Ovary (tissue), 9 donors: ENCODE results near the gene MEGF6. TPM values are rescaled to one million over a fixed set of nuclear protein-coding genes. Genes with fewer than 3 reads are reported as not detected.

ENCODE experiments used
- DNase-seq, 5 donors: peaks; one replicate each; pipeline ENCODE4 v3.0.0-alpha.2; 2019 to 2020
- H3K27ac ChIP-seq, 2 donors: fragments of 200-600 bp; one replicate each; pipeline versions ENCODE4 v1.5.1 to v1.8.0; 2019 to 2022
- H3K27me3 ChIP-seq: fragments of 200-600 bp; one replicate; pipeline ENCODE4 v1.8.0; 2022
- H3K36me3 ChIP-seq: fragments of 200-600 bp; sonication (generic); one replicate; pipeline ENCODE4 v1.5.1; 2019
- H3K4me1 ChIP-seq: one replicate; pipeline ENCODE4 v1.8.1; 2013; ENCODE audit warnings: mild to moderate bottlenecking, moderate library complexity; ENCODE audit not compliant: insufficient read depth
- H3K4me3 ChIP-seq: fragments of 200-600 bp; sonication (generic); one replicate; pipeline ENCODE4 v1.5.1; 2017
- H3K9me3 ChIP-seq, 2 donors: fragments of 200-600 bp in 1 of 2; sonication (generic) in 1 of 2; one replicate each; pipeline versions ENCODE4 v1.5.1 to v1.8.1; 2013 to 2019; ENCODE audit warnings: mild to moderate bottlenecking in 1 of 2, moderate library complexity in 1 of 2
- CTCF ChIP-seq, 3 donors: fragments of 450-650 bp in 2 of 3; fragments of 200-600 bp in 1 of 3; IDR thresholded peaks; one replicate each; pipeline versions ENCODE4 v1.5.1 to v1.8.0; 2016 to 2022; ENCODE audit warnings: antibody characterized with exemption in 3 of 3, mild to moderate bottlenecking in 1 of 3
- EP300 ChIP-seq: sonication (generic); formaldehyde crosslinking; IDR thresholded peaks from one replicate; pipeline ENCODE4 v1.6.1; 2017; ENCODE audit warnings: antibody characterized with exemption
- POLR2A ChIP-seq: fragments of 450-650 bp; IDR thresholded peaks from one replicate; pipeline ENCODE4 v1.6.1; 2017; ENCODE audit warnings: antibody characterized with exemption, mild to moderate bottlenecking, moderate library complexity
- WGBS, 3 donors: extraction: QIAGEN DNeasy Blood & Tissue Kit in 1 of 3; methylation state at CpG; one replicate each; pipeline versions ENCODE4 v1.1.5 to v1.1.7; 2013 to 2017; 5-methylcytosine and 5-hydroxymethylcytosine counted together
- intact Hi-C, 4 donors: fragments of 100-400 bp; cut with DNase I; formaldehyde crosslinking; loops; one replicate each; pipeline versions ENCODE4 v1.11.0 to v1.15.1; 2022 to 2023
- polyA plus RNA-seq, 2 donors: library from polyadenylated mRNA; stranded (reverse); fragments of 200-250 nt in 1 of 2; fragments of 350-450 nt in 1 of 2; fragmentation: Illumina TruSeq in 1 of 2; extraction: RNeasy Lipid Tissue Mini Kit (QIAGEN cat#74804) in 1 of 2; gene quantifications; one replicate each; pipeline ENCODE4 v1.2.3, GENCODE V29; 2013 to 2014
- total RNA-seq, 7 donors: library from RNA; depleted of rRNA in 2 of 7; stranded (reverse); fragments of >200 nt in 2 of 7; fragmentation: NEBNext Ultra II Directional in 3 of 7; extraction: Animal tissue kit (Norgen Biotek cat#: 25700) in 3 of 7; gene quantifications; one replicate each; pipeline versions ENCODE4 v1.1.0 to v1.2.4, GENCODE V29; 2016 to 2023
- donor health status: DM: no; HTN: no; CAD: no; lungs with moderate emphysema.
- donor health status: DM: no; HTN: no; CAD: no.
- donor health status: Bipolar disorder and iron deficiency.
- donor health status: DM: yes; HTN: yes; CAD: no.
- donor health status: DM: no; HTN: no; CAD: no.
- donor health status: DM: yes; HTN: yes; CAD: no.

Gene MEGF6
- total and polyA plus RNA-seq, 9 donors, result 0.10 to 117 (median 12.5) TPM

- H3K4me3 ChIP-seq, result no peak overlapping the region
- no peaks in the 10 kb centered on the region for H3K36me3 ChIP-seq
- no peak for TF ChIP-seq POLR2A
- no peak for TF ChIP-seq CTCF (IDR thresholded peaks at IDR 0.05)
- TF ChIP-seq EP300, result no peak
- intact Hi-C loops, result no loop called here
- peaks cover 14% of the 10 kb centered on the region for H3K4me1 ChIP-seq
- H3K9me3 ChIP-seq, result no peaks in the 10 kb centered on the region
- no peak overlapping the region for H3K27ac ChIP-seq
- no peak for DNase-seq
- no peaks in the 10 kb centered on the region for H3K27me3 ChIP-seq
- 50 to 65% (median 61%) methylated on average over 4 of the region's 4 CpGs for WGBS, 3 donors
These were observed 65.3 kb downstream of the MEGF6 start for GRCh38 chr1:3546048-3546384.

- Histone ChIP-seq H3K4me1 (peaks cover 14% of the 10 kb centered on the region), H3K9me3 (no peaks in the 10 kb centered on the region), H3K27me3 (no peaks in the 10 kb centered on the region), H3K4me3 (no peak overlapping the region), H3K27ac (no peak overlapping the region), H3K36me3 (no peaks in the 10 kb centered on the region)
- no peak for TF ChIP-seq CTCF (IDR thresholded peaks at IDR 0.05)
- no peak for TF ChIP-seq EP300
- no peak for TF ChIP-seq POLR2A
- intact Hi-C loops, result no loop called here
- DNase-seq, result peak in 2 of 5 donors; percentile 47 to 68
- WGBS, 3 donors, result 41 to 53% (median 47%) methylated on average over 21 of the region's 21 CpGs
These were observed 65.8 kb downstream of the MEGF6 start for GRCh38 chr1:3545363-3546047.

GRCh38 chr1:3544040-3544977 is 67.0 kb downstream of the MEGF6 start:
- TF ChIP-seq POLR2A, result no peak
- no peak for TF ChIP-seq CTCF (IDR thresholded peaks at IDR 0.05)
- no peak for TF ChIP-seq EP300
- 94 to 97% (median 96%) methylated on average over 24 to 33 of the region's 33 CpGs for WGBS, 3 donors
- Histone ChIP-seq H3K4me1 (peaks cover 16% of the 10 kb centered on the region), H3K27ac (no peak overlapping the region), H3K36me3 (no peaks in the 10 kb centered on the region), H3K27me3 (no peaks in the 10 kb centered on the region), H3K9me3 (no peaks in the 10 kb centered on the region), H3K4me3 (no peak overlapping the region)
- intact Hi-C loops, result no loop called here
- DNase-seq, result no peak

- Histone ChIP-seq H3K27me3 (no peaks in the 10 kb centered on the region), H3K27ac (peak overlapping the region in 1 of 2 donors; percentile 43), H3K9me3 (no peaks in the 10 kb centered on the region), H3K4me3 (no peak overlapping the region), H3K36me3 (no peaks in the 10 kb centered on the region), H3K4me1 (peaks cover 13% of the 10 kb centered on the region)
- WGBS, 3 donors, result 71 to 83% (median 74%) methylated on average over 37 to 49 of the region's 49 CpGs
- no peak for TF ChIP-seq EP300
- no peak for TF ChIP-seq CTCF (IDR thresholded peaks at IDR 0.05)
- TF ChIP-seq POLR2A, result no peak
- intact Hi-C loops, result no loop called here
- DNase-seq, result peak in 1 of 5 donors; percentile 57
These were observed 68.0 kb downstream of the MEGF6 start for GRCh38 chr1:3543076-3544039.
